CD4-positive, alpha-beta T cell treated with Interleukin-6 at 100 ng/mL for 8 hours (primary cell): ENCODE measurements around the gene DYNLT1.
A peak's percentile ranks its signal among the peaks of the same experiment; 100 is the strongest.
"Not testable (repeated sequence)": the region's sequence is repeated elsewhere in the genome, so short reads cannot be mapped to it uniquely, and the experiment has no call there.

ENCODE experiments used
- DNase-seq: peaks from one replicate; pipeline ENCODE4 v3.0.0-alpha.2; 2020; ENCODE audit warnings: mixed read lengths, low spot score

DYNLT1 gene

GRCh38 chr6:158662954-158663624 is 18.5 kb upstream of the DYNLT1 start:
- DNase-seq: no peak

DNA sequence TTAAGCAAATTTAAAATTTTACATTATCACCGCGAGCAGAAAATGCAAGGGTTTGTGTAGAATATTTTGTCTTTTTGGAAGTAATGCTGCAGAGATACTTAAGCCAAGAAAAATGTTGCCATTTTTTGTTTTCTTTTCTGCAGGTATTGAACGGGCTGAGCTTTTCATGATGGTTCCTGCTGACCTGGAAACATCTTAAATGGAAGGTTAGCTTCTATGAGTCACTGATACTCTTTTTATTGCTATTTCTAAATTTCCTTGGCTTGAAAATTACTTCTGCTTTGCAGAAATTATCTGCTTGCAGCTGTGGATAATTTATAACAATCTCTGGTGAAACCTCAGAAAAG is 18.0 kb upstream of the DYNLT1 start:
- DNase-seq: no peak

DNA sequence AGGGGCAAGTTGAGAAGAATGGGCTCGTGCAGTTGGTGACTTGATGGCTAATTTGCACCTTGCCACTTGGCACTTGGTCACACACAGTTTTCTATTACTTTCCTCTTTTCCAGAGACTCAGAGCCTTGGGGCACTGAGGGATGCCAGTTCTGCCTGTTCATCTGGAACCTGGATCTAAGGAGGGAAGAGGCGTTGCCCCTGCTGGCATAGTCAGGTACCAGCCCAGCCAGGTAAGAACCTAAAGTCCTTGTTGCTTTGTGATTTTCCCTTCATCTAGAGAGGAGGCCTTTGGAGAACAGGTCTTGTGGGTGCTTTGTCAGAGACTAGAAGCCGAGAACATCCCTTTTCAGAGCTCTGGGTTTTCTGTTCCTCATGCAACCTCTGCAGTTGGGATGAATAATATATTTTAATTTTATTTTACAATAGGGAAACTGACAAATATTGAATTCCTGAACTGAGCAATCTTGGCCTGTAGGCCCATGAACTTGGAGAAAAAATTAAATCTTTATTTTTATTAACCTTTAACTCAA is 16.7 kb upstream of the DYNLT1 start:
- DNase-seq: no peak

DNA sequence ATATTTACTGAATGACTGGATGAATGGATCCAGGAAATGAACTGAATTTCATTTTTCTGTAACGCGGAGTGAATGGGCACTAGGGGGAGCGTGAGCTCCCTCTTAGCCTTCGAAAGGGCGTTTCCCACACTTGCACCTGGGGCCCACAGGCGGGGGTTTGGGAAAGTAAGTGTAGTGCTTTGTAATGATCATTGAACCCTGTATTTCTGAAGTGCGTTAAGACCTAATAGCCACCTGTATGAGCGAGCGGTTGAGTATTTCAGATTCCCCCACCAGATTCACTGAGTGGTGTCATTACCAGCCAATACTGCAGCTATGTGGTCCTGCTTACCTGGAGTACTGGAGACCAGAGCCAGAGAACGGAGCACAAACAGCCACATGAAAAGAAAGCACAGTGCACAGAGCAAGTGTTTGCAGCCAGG is 15.8 kb upstream of the DYNLT1 start:
- peak; percentile 61 for DNase-seq

- not testable (repeated sequence) for DNase-seq
Measured at GRCh38 chr6:158656986-158657385, 12.4 kb upstream of the DYNLT1 start.

DNA sequence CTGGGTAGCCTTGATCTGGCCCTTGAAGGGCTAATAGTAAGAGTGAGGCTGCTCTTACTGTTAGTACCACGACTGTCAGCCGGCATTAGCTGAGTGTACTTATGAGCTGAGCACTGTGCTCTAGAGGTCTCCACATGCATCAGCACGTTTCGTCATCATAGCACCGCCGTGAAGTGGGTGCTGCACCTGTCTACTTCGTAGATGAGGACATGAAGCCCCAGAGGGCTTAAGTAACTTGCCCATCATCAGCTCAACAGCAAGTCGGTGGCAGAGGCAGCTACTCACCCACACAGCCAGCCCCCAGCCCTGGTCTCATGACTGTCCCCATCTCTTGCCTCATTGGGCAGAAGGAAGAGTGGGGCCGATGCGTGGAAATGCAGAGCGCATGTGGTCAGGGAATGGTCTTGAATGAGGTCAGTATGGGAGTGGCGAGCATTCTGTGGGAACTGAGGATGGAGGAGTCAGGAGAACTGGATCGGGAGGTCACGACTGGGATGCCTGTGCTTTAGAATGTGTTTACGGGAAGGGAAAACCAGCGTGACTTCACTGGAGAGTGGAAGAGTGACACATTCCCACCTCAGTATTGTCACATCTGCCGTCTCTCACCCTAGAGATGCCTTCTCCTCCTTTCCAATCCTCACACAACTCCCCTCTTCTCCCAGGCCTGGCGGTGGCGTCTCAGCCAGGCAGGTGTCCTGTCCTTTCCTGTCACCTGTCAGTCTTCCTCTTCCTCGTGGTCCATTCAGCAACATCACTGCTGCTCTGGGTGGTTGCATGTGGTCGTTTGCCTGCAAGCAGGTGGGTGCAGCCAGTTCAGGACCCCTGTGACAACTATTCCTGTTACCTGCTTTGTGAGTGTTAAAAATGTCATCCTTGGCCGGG is 11.3 kb upstream of the DYNLT1 start:
- DNase-seq: no peak

GRCh38 chr6:158654960-158655489 is 10.5 kb upstream of the DYNLT1 start:
- DNase-seq: peak; percentile 28

- no peak for DNase-seq
Measured at GRCh38 chr6:158654498-158654897, 10.0 kb upstream of the DYNLT1 start.

DNA sequence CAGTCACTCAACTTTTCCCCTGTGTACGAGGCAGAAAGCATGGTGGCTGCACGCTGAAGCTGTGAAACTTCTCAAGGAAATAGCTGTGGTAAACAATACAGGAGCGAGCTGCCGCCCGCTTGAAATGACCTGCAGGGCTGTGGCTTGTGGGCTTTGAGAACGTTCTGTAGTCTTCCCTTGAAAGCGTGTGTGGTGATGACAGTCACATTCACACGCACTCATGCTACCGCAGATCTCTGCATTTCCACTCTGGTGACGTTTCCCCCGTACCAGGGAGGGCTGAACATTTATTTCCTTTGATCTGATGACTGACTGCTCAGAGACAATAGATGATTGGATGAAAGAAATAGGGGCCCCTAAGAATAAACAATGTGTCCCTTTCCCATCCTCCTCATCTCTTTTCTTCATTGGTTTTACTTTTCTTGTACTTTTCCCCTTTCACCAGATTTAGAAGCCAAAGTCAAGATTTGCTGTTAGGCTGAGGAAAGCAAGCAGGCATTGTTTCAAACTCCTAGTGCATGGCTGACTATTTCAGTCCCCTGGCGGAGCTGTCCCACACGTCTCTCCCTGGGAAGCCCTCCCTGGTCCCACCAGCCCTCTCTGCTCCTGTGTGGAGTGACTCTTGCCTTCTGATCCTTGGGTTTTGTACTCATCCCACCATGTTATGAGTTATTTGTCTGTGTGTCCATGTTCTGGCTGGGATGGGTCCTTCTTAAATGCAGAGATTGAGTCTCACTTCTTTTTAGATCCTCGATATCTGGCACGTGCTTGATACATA is 9.2 kb upstream of the DYNLT1 start:
- peak; percentile 93 for DNase-seq

DNA sequence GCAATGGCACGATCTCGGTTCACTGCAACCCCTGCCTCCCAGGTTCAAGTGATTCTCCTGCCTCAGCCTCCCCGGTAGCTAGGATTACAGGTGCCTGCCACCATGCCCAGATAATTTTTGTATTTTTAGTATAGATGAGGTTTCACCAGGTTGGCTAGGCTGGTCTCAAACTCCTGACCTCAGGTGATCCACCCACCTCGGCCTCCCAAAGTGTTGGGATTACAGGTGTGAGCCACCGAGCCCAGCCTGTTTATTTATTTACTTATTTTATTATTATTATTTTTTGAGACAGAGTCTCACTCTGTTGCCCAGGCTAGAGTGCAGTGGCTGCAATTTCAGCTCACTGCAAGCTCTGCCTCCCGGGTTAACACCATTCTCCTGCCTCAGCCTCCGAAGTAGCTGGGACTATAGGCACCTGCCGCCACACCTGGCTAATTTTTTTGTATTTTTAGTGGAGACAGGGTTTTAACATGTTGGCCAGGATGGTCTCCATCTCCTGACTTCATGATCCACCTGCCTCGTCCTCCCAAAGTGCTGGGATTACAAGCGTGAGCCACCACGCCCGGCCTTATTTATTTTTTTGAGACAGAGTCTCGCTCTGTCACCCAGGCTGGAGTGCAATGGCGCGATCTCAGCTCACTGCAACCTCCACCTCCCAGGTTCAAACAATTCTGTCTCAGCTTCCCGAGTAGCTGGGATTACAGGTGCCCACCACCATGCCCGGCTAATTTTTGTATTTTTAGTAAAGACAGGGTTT is 7.6 kb upstream of the DYNLT1 start:
- not testable (repeated sequence) for DNase-seq

- DNase-seq: peak; percentile 76
Measured at GRCh38 chr6:158649289-158650143, 5.0 kb upstream of the DYNLT1 start, which contains the start of gene SYTL3. SYTL3 (plus strand) TSS chr6:158650054; CDS start chr6:158663269, 13,215 bp downstream.

DNA sequence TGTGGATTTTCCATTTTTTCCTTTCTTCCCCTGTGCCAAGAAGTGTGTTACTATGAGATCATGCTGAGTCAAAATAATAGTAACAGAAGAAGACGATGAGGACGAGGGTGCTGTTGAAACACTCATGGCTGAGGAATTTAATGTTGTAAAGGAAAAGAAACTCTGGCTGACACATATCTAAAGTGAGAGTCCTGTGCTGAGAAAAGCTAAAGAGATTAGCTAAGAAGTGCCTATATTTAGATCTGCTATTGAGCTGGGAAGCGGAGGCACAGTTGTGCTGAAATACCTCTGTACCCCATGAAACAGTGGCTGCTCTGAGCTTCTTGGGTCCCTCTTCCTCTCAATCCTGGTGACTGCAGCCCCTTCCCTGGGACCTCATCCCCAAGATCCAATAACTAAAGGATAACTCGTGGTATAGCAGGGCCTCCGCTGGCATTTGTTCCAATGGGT is 4.2 kb upstream of the DYNLT1 start:
- no peak for DNase-seq

DNA sequence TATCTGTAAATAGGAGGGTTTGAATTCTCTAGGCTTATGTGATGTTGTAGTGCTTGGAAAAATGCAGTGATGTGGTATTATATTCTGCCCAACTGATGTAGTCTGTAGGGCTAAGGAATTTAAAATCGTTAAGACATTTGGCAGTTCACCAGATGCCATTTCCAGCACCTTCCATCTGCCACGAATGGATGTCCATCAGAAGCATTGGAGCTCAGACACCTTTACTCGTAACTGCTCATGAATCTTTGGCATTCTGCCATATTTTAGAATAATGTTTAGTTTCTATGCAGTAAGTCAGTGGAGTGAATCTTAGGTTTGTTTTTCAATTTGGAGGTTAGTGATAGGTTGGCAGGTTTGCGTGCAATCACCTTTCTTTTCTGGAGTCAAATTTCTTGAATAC is 3.0 kb upstream of the DYNLT1 start:
- DNase-seq: no peak

GRCh38 chr6:158646023-158646910 is 1.7 kb upstream of the DYNLT1 start:
- no peak for DNase-seq

DNA sequence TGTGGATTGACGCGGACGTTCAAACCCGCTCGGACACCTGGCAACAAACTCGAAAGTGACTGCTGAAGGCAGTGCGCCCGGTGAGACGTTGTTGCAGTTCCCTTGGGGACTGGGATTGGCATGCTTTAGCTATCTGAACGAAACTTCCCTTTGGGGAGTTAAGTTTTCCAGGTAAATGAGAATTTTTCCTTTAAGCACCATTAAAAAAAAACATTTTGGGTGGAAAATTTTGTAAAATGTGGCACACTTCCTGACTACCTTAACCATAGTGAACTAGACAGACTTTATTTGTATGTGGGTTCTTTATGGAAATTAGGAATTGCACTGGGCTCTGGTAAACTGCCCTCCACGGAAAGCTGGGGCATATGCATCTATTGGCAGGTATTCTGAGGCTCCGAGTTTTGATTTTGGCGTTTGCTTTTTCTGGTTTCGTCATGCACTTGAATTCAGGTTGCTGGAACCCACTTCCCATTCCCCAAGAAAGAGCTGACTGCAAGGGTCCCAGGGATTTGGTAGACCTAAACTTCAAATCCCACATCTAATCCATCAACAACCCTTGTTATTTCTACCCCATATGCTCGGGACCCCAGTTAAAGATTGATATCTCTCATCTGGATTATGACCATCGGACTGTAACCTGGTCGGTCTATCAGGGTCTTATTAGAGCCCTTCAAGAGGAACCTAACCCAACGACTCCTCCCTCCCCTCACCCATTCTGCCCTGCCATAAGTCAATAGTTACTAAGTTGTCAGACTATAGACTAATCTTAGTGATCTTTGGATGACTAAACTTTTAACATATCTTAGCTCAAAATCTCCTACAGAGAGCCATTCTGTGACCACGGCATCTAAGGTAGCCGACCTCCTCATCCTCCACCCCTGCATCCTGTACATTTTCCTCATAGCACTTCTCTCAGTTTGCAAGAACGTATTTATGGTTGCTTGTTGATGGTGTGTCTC is 800 bp upstream of the DYNLT1 start:
- DNase-seq: no peak

GRCh38 chr6:158643836-158644230 is 710 bp downstream of the DYNLT1 start:
- no peak for DNase-seq

- no peak for DNase-seq
Measured at GRCh38 chr6:158642097-158642601, 2.4 kb downstream of the DYNLT1 start.

DNA sequence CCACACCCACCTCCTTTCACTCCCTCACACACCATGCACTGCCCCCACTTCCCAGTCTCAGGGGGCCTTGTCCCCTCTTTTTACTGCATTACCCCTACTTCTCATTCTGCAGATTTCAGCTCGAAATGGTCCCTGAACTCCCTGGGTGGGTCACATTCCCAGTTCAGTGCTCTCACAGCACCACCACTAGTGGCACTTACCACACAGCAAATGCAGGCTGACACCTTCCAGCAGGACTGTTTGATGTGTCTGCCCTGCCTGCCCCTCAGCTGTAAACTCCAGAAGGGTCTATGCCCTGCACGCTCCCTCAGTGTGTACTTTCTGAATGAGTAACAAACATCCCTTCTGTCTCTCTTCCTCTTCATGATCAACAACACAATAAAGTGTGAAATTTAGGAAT is 4.0 kb downstream of the DYNLT1 start:
- DNase-seq: no peak
